Left ventricle myocardium inferior (tissue), 1 donor: ENCODE data around the gene KCNQ1. TPM values are rescaled to one million over a fixed set of nuclear protein-coding genes. Genes with fewer than 3 reads are reported as not detected.

Source experiments
- DNase-seq: peaks from one replicate; pipeline ENCODE4 v3.0.0-alpha.2; 2020
- H3K27ac ChIP-seq: fragments of 200-600 bp; replicated peaks from 2 replicates; pipeline ENCODE4 v1.8.0; 2021
- H3K27me3 ChIP-seq: fragments of 200-600 bp; 2 replicates; pipeline ENCODE4 v1.8.0; 2021; ENCODE audit warnings: low read depth
- H3K36me3 ChIP-seq: fragments of 200-600 bp; 2 replicates; pipeline ENCODE4 v1.8.0; 2021
- H3K4me1 ChIP-seq: fragments of 200-600 bp; 2 replicates; pipeline ENCODE4 v1.8.0; 2021
- H3K4me3 ChIP-seq: fragments of 200-600 bp; 2 replicates; pipeline ENCODE4 v1.8.0; 2021; ENCODE audit warnings: mild to moderate bottlenecking, moderate library complexity
- H3K9me3 ChIP-seq: fragments of 200-600 bp; replicated peaks from 2 replicates; pipeline ENCODE4 v1.8.0; 2021
- CTCF ChIP-seq: fragments of 200-600 bp; IDR thresholded peaks from 2 replicates; pipeline ENCODE4 v1.8.0; 2021; ENCODE audit warnings: antibody characterized with exemption, mild to moderate bottlenecking, borderline replicate concordance
- intact Hi-C: fragments of 100-400 bp; cut with micrococcal nuclease; formaldehyde crosslinking; loops from one replicate; pipeline ENCODE4 v1.11.0; 2022
- total RNA-seq: library from RNA; stranded (reverse); fragmentation: NEBNext Ultra II Directional; extraction: Animal tissue kit (Norgen Biotek cat#: 25700); gene quantifications from one replicate; pipeline ENCODE4 v1.2.1, GENCODE V29; 2021
- donor health status: DM: no; HTN: yes; CAD: no; lungs with severe emphysema.

The KCNQ1 gene
- total RNA-seq, 1 donor from 2014 or later: 41.8 TPM

GRCh38 chr11:2685051-2685450, 240.2 kb downstream of the KCNQ1 start:
- Histone ChIP-seq H3K4me3 (no peak overlapping the region), H3K4me1 (peaks cover 35% of the 10 kb centered on the region), H3K27ac (no peak overlapping the region), H3K27me3 (no peaks in the 10 kb centered on the region), H3K9me3 (no peaks in the 10 kb centered on the region), H3K36me3 (peaks cover 8% of the 10 kb centered on the region)
- intact Hi-C loops: no loop called here
- TF ChIP-seq CTCF: no peak
- DNase-seq: no peak

GRCh38 chr11:2685566-2686359, 241.0 kb downstream of the KCNQ1 start:
- Histone ChIP-seq H3K4me3 (no peak overlapping the region), H3K9me3 (no peaks in the 10 kb centered on the region), H3K27me3 (no peaks in the 10 kb centered on the region), H3K4me1 (peaks cover 42% of the 10 kb centered on the region), H3K27ac (no peak overlapping the region), H3K36me3 (peaks cover 8% of the 10 kb centered on the region)
- intact Hi-C loops: no loop called here
- no peak for DNase-seq
- no peak for TF ChIP-seq CTCF

- H3K9me3 ChIP-seq: no peaks in the 10 kb centered on the region
- H3K36me3 ChIP-seq: peaks cover 8% of the 10 kb centered on the region
- peaks cover 51% of the 10 kb centered on the region for H3K4me1 ChIP-seq
- H3K4me3 ChIP-seq: no peak overlapping the region
- intact Hi-C loops: no loop called here
- DNase-seq: no peak
- no peak overlapping the region for H3K27ac ChIP-seq
- no peak for TF ChIP-seq CTCF
- no peaks in the 10 kb centered on the region for H3K27me3 ChIP-seq
Measured at GRCh38 chr11:2686360-2687222, 241.8 kb downstream of the KCNQ1 start.

- no peak for TF ChIP-seq CTCF
- Histone ChIP-seq H3K27me3 (no peaks in the 10 kb centered on the region), H3K9me3 (no peaks in the 10 kb centered on the region), H3K27ac (no peak overlapping the region), H3K4me1 (peaks cover 56% of the 10 kb centered on the region), H3K36me3 (peaks cover 8% of the 10 kb centered on the region), H3K4me3 (no peak overlapping the region)
- intact Hi-C loops: no loop called here
- DNase-seq: no peak
Measured at GRCh38 chr11:2687223-2687530, 242.4 kb downstream of the KCNQ1 start.

GRCh38 chr11:2687782-2688191, 243.0 kb downstream of the KCNQ1 start:
- H3K27me3 ChIP-seq: no peaks in the 10 kb centered on the region
- H3K9me3 ChIP-seq: no peaks in the 10 kb centered on the region
- H3K4me3 ChIP-seq: no peak overlapping the region
- no peak for TF ChIP-seq CTCF
- DNase-seq: no peak
- intact Hi-C loops: no loop called here
- peaks cover 63% of the 10 kb centered on the region for H3K4me1 ChIP-seq
- H3K27ac ChIP-seq: no peak overlapping the region
- H3K36me3 ChIP-seq: peaks cover 8% of the 10 kb centered on the region
